ENCODE data around the gene MAGEF1. TPM values are rescaled to one million over a fixed set of nuclear protein-coding genes. Genes with fewer than 3 reads are reported as not detected.
A peak's percentile ranks its signal among the peaks of the same experiment; 100 is the strongest.

MAGEF1 gene
- total and polyA plus RNA-seq, 8 donors: 10.4 to 34.0 (median 16.7) TPM

- no peaks in the 10 kb centered on the region for H3K36me3 ChIP-seq
- TF ChIP-seq, protein P1, sequence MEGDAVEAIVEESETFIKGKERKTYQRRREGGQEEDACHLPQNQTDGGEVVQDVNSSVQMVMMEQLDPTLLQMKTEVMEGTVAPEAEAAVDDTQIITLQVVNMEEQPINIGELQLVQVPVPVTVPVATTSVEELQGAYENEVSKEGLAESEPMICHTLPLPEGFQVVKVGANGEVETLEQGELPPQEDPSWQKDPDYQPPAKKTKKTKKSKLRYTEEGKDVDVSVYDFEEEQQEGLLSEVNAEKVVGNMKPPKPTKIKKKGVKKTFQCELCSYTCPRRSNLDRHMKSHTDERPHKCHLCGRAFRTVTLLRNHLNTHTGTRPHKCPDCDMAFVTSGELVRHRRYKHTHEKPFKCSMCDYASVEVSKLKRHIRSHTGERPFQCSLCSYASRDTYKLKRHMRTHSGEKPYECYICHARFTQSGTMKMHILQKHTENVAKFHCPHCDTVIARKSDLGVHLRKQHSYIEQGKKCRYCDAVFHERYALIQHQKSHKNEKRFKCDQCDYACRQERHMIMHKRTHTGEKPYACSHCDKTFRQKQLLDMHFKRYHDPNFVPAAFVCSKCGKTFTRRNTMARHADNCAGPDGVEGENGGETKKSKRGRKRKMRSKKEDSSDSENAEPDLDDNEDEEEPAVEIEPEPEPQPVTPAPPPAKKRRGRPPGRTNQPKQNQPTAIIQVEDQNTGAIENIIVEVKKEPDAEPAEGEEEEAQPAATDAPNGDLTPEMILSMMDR (IDR thresholded peaks at IDR 0.05): no peak
- DNase-seq (peak in 1 of 6 donors; percentile 21), ATAC-seq (no peak), FAIRE-seq (no peak)
- 39 to 46% methylated on average over 5 of the region's 5 CpGs for WGBS, 2 donors
- peak overlapping the region in 1 of 4 donors; percentile 66 for H3K27ac ChIP-seq
- H3K4me1 ChIP-seq: peaks cover 36 to 42% (median 36%) of the 10 kb centered on the region in 3 donors
- no peaks in the 10 kb centered on the region for H3K9me3 ChIP-seq
- H3K27me3 ChIP-seq: no peaks in the 10 kb centered on the region
- H3K4me3 ChIP-seq: no peak overlapping the region
- intact Hi-C loops (cut with DNase I): no loop called here
Measured at GRCh38 chr3:184752361-184752760, 40.5 kb upstream of the MAGEF1 start.

DNA sequence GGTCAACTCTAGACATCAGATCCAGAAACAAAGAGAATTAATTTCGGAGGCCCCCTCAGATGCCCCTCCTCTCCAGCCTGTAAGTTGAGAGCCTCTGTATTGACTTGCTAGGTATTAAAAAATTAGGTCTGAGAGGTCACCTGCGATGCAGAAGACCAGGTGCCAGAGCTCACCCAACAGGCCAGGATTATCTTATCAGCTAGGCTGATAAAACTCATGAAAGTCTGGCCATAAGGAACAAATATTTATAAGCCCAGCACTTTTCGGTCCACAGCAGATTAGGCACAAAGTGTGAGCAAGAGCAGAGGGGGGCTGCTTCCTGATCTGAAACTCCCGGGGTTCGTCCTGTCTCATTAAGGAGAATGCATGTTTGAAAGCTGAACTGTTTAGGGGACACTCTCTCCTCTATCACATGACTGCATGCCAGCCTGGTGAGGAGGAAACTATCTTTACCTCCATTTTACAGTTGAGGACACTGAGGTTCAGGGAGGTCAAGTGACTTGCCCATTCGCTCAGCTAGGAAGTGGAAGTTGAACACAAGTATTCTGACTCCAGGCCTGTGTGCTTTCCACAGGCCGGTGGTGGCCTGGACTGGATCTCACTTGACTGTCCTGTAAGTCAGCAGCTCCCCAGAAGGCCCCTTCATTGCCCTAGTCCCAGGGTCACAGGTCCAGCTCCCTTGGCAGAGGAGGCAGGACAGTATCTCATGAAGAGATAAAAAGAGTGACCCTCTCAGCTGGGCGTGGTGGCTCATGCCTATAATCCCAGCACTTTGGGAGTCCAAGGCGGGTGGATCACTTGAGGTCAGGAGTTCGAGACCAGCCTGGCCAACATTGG is 39.6 kb upstream of the MAGEF1 start:
- peaks cover 34 to 36% (median 35%) of the 10 kb centered on the region in 3 donors for H3K4me1 ChIP-seq
- TF ChIP-seq, protein P1 (IDR thresholded peaks at IDR 0.05): no peak
- no peak for FAIRE-seq
- WGBS, 2 donors: 32 to 38% methylated on average over 10 of the region's 10 CpGs
- no peaks in the 10 kb centered on the region for H3K9me3 ChIP-seq
- H3K4me3 ChIP-seq: no peak overlapping the region
- no peaks in the 10 kb centered on the region for H3K36me3 ChIP-seq
- H3K27me3 ChIP-seq: no peaks in the 10 kb centered on the region
- peak; percentile 72 to 85 (median 81) for ATAC-seq
- H3K27ac ChIP-seq: peak overlapping the region; percentile 27 to 68 (median 56)
- intact Hi-C loops (cut with DNase I): no loop called here
- DNase-seq: peak in 3 of 6 donors; percentile 40 to 67 (median 67)

- no peaks in the 10 kb centered on the region for H3K9me3 ChIP-seq
- ATAC-seq (peak; percentile 60 to 73 (median 68)), DNase-seq (peak in 3 of 6 donors; percentile 35 to 69 (median 67)), FAIRE-seq (no peak)
- intact Hi-C loops (cut with DNase I): no loop called here
- TF ChIP-seq, protein P1 (IDR thresholded peaks at IDR 0.05): no peak
- H3K4me1 ChIP-seq: peaks cover 26 to 35% (median 28%) of the 10 kb centered on the region in 3 donors
- no peaks in the 10 kb centered on the region for H3K27me3 ChIP-seq
- no peaks in the 10 kb centered on the region for H3K36me3 ChIP-seq
- H3K27ac ChIP-seq: peak overlapping the region; percentile 20 to 68 (median 56)
- 30 to 33% methylated on average over 18 of the region's 18 CpGs for WGBS, 2 donors
- H3K4me3 ChIP-seq: no peak overlapping the region
Measured at GRCh38 chr3:184750349-184751083, 38.7 kb upstream of the MAGEF1 start.

DNA sequence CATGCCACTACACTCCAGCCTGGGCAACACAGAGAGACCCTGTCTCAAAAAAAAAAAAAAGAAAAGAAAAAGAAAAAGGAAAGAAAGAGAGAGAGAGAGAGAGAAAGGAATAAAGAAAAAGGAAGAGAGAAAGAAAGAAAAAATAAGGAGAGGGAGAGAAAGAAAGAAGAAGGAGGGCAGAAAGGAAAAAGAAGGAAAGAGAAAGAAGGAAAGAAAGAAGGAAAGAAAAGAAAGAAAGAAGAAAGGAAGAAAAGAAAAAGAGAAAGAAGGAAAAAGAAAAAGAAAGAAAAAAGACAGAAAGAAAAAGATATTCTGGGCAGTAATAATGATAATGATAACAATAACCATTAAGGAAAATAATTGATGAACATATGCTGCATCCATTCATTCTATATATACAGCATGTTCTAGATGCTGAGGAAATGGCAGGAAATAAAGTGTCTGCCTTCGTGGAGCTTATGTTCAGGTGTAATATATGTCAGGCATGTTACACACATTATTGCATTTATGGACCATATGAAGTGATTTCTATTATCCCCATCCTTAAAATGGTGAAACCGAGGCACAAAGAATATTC is 37.4 kb upstream of the MAGEF1 start:
- DNase-seq (no peak), ATAC-seq (no peak), FAIRE-seq (no peak)
- 87 to 94% methylated on average over 2 of the region's 2 CpGs for WGBS, 2 donors
- Histone ChIP-seq H3K27ac (no peak overlapping the region), H3K9me3 (no peaks in the 10 kb centered on the region), H3K27me3 (no peaks in the 10 kb centered on the region), H3K4me1 (peaks cover 19 to 35% (median 24%) of the 10 kb centered on the region in 3 donors), H3K4me3 (no peak overlapping the region), H3K36me3 (no peaks in the 10 kb centered on the region)
- TF ChIP-seq, protein P1 (IDR thresholded peaks at IDR 0.05): no peak
- intact Hi-C loops (cut with DNase I): no loop called here

Data from pancreas (tissue), 10 donors.